Right ventricle myocardium superior (tissue), 1 donor: ENCODE measurements around the gene SNX6. TPM values are rescaled to one million over a fixed set of nuclear protein-coding genes. Genes with fewer than 3 reads are reported as not detected.
"Not testable (repeated sequence)": the region's sequence is repeated elsewhere in the genome, so short reads cannot be mapped to it uniquely, and the experiment has no call there.

Source experiments
- ATAC-seq: fragments of 200-7000 bp; cut with Tn5 transposase; one replicate; pipeline ENCODE4 v1.9.1; 2020; ENCODE audit warnings: mild to moderate bottlenecking; ENCODE audit not compliant: poor library complexity
- DNase-seq: peaks from one replicate; pipeline ENCODE4 v3.0.0-alpha.2; 2020
- intact Hi-C: fragments of 100-400 bp; cut with DNase I; formaldehyde crosslinking; loops from one replicate; pipeline ENCODE4 v1.11.2; 2022
- total RNA-seq: library from RNA; stranded (reverse); fragmentation: NEBNext Ultra II Directional; extraction: Animal tissue kit (Norgen Biotek cat#: 25700); gene quantifications from one replicate; pipeline ENCODE4 v1.2.1, GENCODE V29; 2021
- donor health status: DM: no; HTN: yes; CAD: no; lungs with severe emphysema.

Gene SNX6
- total RNA-seq, 1 donor from 2014 or later: 66.9 TPM

GRCh38 chr14:34646570-34647255 is 16.8 kb upstream of the SNX6 start:
- no peak for ATAC-seq
- DNase-seq: no peak
- intact Hi-C loops: no loop called here

- intact Hi-C loops: no loop called here
- no peak for ATAC-seq
- no peak for DNase-seq
Measured at GRCh38 chr14:34643361-34643760, 13.4 kb upstream of the SNX6 start.

- no peak for ATAC-seq
- intact Hi-C loops: no loop called here
- no peak for DNase-seq
Measured at GRCh38 chr14:34642595-34642994, 12.6 kb upstream of the SNX6 start.

GRCh38 chr14:34640826-34641225 is 10.9 kb upstream of the SNX6 start:
- intact Hi-C loops: no loop called here
- ATAC-seq (no peak), DNase-seq (no peak)

GRCh38 chr14:34634360-34634771 is 4.4 kb upstream of the SNX6 start:
- DNase-seq, ATAC-seq, intact Hi-C loops: not testable (repeated sequence)

- ATAC-seq (no peak), DNase-seq (no peak)
- intact Hi-C loops: no loop called here
Measured at GRCh38 chr14:34633742-34634141, 3.8 kb upstream of the SNX6 start.

- intact Hi-C loops: no loop called here
- no peak for ATAC-seq
Measured at GRCh38 chr14:34632411-34632978, 2.5 kb upstream of the SNX6 start.

GRCh38 chr14:34629344-34629656 is 648 bp downstream of the SNX6 start:
- no peak for ATAC-seq
- DNase-seq: no peak
- intact Hi-C loops: no loop called here

More at GRCh38 chr14:34632411-34632978, 2.5 kb upstream of the SNX6 start:
- DNase-seq: no peak

GRCh38 chr14:34628681-34629135 is 1.2 kb downstream of the SNX6 start:
- ATAC-seq (peak; percentile 52), DNase-seq (no peak)
- intact Hi-C loops: no loop called here

GRCh38 chr14:34623506-34623905 is 6.4 kb downstream of the SNX6 start:
- intact Hi-C loops: no loop called here
- DNase-seq (no peak), ATAC-seq (no peak)

- ATAC-seq (no peak), DNase-seq (no peak)
- intact Hi-C loops: no loop called here
Measured at GRCh38 chr14:34620839-34621238, 9.1 kb downstream of the SNX6 start.

GRCh38 chr14:34620115-34620514 is 9.8 kb downstream of the SNX6 start:
- DNase-seq: no peak
- ATAC-seq: no peak
- intact Hi-C loops: no loop called here

GRCh38 chr14:34619471-34619870 is 10.5 kb downstream of the SNX6 start:
- ATAC-seq (peak; percentile 55), DNase-seq (no peak)
- intact Hi-C loops: no loop called here

- DNase-seq (no peak), ATAC-seq (no peak)
- intact Hi-C loops: no loop called here
Measured at GRCh38 chr14:34616360-34616759, 13.6 kb downstream of the SNX6 start.

GRCh38 chr14:34615507-34615906 is 14.4 kb downstream of the SNX6 start:
- ATAC-seq (no peak), DNase-seq (no peak)
- intact Hi-C loops: no loop called here

- DNase-seq: no peak
- no peak for ATAC-seq
- intact Hi-C loops: no loop called here
Measured at GRCh38 chr14:34614638-34615037, 15.3 kb downstream of the SNX6 start.

GRCh38 chr14:34610101-34610500 is 19.8 kb downstream of the SNX6 start:
- intact Hi-C loops: no loop called here
- DNase-seq (no peak), ATAC-seq (no peak)

GRCh38 chr14:34605461-34605860 is 24.5 kb downstream of the SNX6 start:
- DNase-seq (no peak), ATAC-seq (no peak)
- intact Hi-C loops: no loop called here

- intact Hi-C loops: no loop called here
- DNase-seq: no peak
Measured at GRCh38 chr14:34604995-34605394, 25.0 kb downstream of the SNX6 start.

GRCh38 chr14:34596891-34597290 is 33.1 kb downstream of the SNX6 start:
- no peak for ATAC-seq
- DNase-seq: peak; percentile 1

More at GRCh38 chr14:34604995-34605394, 25.0 kb downstream of the SNX6 start:
- ATAC-seq: no peak

More at GRCh38 chr14:34596891-34597290, 33.1 kb downstream of the SNX6 start:
- intact Hi-C loops: no loop called here
